Activated CD4-positive, alpha-beta T cell treated with anti-CD3 and anti-CD28 coated beads, Interleukin-10, Interleukin-2, amounts not matched to agents 100 ng/mL and 50 ng/mL, durations not matched to agents 16 hours and 8 hours (primary cell): ENCODE measurements around the gene MSANTD2.

Experiments used
- DNase-seq: peaks from one replicate; pipeline ENCODE4 v3.0.0-alpha.2; 2020

Gene MSANTD2

GRCh38 chr11:124727474-124727873 lies 72.7 kb downstream of the MSANTD2 start:
- DNase-seq, result no peak

GRCh38 chr11:124725719-124726105 lies 74.5 kb downstream of the MSANTD2 start:
- DNase-seq, result no peak

GRCh38 chr11:124724979-124725718 lies 75.1 kb downstream of the MSANTD2 start:
- DNase-seq, result no peak

- no peak for DNase-seq
Observed at GRCh38 chr11:124722176-124722575, 78.0 kb downstream of the MSANTD2 start.

- DNase-seq, result no peak
Observed at GRCh38 chr11:124719534-124719933, 80.7 kb downstream of the MSANTD2 start.

GRCh38 chr11:124718801-124719200 lies 81.4 kb downstream of the MSANTD2 start:
- DNase-seq, result no peak

- DNase-seq, result peak; percentile 11
Observed at GRCh38 chr11:124717786-124718651, 82.2 kb downstream of the MSANTD2 start.

GRCh38 chr11:124717421-124717785 lies 82.8 kb downstream of the MSANTD2 start:
- DNase-seq, result no peak

- no peak for DNase-seq
Observed at GRCh38 chr11:124716591-124716990, 83.6 kb downstream of the MSANTD2 start.
